HG03095 (cell line): ENCODE data around the gene SUPT20H.

Experiments
- ATAC-seq: cut with Tn5 transposase; IDR thresholded peaks from one replicate; pipeline ENCODE4 v1.9.1; 2021; ENCODE audit warnings: moderate library complexity; ENCODE audit not compliant: unreplicated experiment

The SUPT20H gene

GRCh38 chr13:37009692-37010091, 49.8 kb downstream of the SUPT20H start:
- no peak for ATAC-seq

GRCh38 chr13:37001921-37002250, 57.6 kb downstream of the SUPT20H start:
- ATAC-seq: no peak

- peak; percentile 67 for ATAC-seq
Observed at GRCh38 chr13:36999054-36999714, 60.3 kb downstream of the SUPT20H start, which contains the start of gene ALG5. ALG5 (minus strand) TSS chr13:36999340; CDS start chr13:36999300, 40 bp downstream.

- ATAC-seq: no peak
Observed at GRCh38 chr13:36998624-36999041, 60.9 kb downstream of the SUPT20H start.

- no peak for ATAC-seq
Observed at GRCh38 chr13:36997716-36998427, 61.6 kb downstream of the SUPT20H start.

GRCh38 chr13:36992362-36992761, 67.1 kb downstream of the SUPT20H start:
- ATAC-seq: no peak

GRCh38 chr13:36986462-36987240, 72.8 kb downstream of the SUPT20H start:
- ATAC-seq: no peak

- peak; percentile 48 for ATAC-seq
Observed at GRCh38 chr13:36981156-36981743, 78.2 kb downstream of the SUPT20H start.

- no peak for ATAC-seq
Observed at GRCh38 chr13:36979361-36980050, 80.0 kb downstream of the SUPT20H start.

GRCh38 chr13:36975172-36975571, 84.3 kb downstream of the SUPT20H start:
- no peak for ATAC-seq

- peak; percentile 72 for ATAC-seq
Observed at GRCh38 chr13:36973621-36974295, 85.7 kb downstream of the SUPT20H start.

GRCh38 chr13:36973009-36973408, 86.5 kb downstream of the SUPT20H start:
- ATAC-seq: no peak

- no peak for ATAC-seq
Observed at GRCh38 chr13:36966404-36966803, 93.1 kb downstream of the SUPT20H start.

GRCh38 chr13:36965767-36966166, 93.7 kb downstream of the SUPT20H start:
- no peak for ATAC-seq

GRCh38 chr13:36959456-36960116, 99.9 kb downstream of the SUPT20H start:
- ATAC-seq: no peak
